SK-N-SH treated with all-trans-retinoic acid at 6 μM for 48 hours (cell line): Measurements from ENCODE around the gene TMEM165.

Source experiments
- ARNTL ChIP-seq: fragments of 450-650 bp; formaldehyde crosslinking; IDR thresholded peaks from 2 replicates; pipeline ENCODE4 v1.5.0; 2020; ENCODE audit warnings: low read depth, mild to moderate bottlenecking, moderate library complexity, borderline replicate concordance
- PPARA ChIP-seq: fragments of 250-450 bp; sonication (Bioruptor Pico); IDR thresholded peaks from 2 replicates; pipeline ENCODE4 v1.5.0; 2020; ENCODE audit warnings: mild to moderate bottlenecking, borderline replicate concordance
- TF ChIP-seq, protein P1 (sequence below): fragments of 250-450 bp; sonication (Bioruptor Pico); IDR thresholded peaks from 2 replicates; pipeline ENCODE4 v1.5.0; 2020; ENCODE audit warnings: mild to moderate bottlenecking, moderate library complexity

DNA sequence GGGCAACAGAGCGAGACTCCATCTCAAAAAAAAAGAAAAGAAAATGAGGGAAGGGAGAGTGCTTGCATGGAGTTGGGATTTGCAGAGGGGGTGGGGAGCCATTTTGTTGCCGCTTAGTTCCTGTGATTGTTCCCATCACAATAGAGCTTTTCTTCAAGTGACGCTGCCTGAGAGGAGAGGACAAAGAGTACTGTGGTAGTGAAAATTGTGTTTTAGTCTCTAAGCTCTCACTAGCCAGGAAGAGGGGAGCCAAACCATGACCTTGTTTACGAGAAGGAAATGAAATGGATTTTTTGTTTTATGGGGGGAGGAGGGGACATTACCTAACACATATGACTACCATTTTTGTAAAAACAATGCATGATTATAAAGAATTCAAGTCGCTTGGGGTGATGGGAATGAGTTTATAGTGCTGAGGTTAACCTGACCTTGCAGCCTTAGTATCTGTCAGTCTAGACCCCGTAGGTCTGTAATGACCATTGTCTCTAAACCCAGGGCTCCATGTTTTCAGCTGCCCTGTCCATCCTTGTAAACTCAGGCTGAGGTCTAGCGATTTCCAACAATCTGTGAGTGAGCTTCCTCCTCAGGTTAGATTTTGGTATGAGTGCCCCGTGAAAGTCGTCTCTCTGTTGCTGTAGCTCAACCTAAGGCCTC is 30.9 kb upstream of the TMEM165 start:
- TF ChIP-seq PPARA (CRISPR knock-in tag) (no peak), ARNTL (CRISPR knock-in tag) (no peak)
- TF ChIP-seq, protein P1, sequence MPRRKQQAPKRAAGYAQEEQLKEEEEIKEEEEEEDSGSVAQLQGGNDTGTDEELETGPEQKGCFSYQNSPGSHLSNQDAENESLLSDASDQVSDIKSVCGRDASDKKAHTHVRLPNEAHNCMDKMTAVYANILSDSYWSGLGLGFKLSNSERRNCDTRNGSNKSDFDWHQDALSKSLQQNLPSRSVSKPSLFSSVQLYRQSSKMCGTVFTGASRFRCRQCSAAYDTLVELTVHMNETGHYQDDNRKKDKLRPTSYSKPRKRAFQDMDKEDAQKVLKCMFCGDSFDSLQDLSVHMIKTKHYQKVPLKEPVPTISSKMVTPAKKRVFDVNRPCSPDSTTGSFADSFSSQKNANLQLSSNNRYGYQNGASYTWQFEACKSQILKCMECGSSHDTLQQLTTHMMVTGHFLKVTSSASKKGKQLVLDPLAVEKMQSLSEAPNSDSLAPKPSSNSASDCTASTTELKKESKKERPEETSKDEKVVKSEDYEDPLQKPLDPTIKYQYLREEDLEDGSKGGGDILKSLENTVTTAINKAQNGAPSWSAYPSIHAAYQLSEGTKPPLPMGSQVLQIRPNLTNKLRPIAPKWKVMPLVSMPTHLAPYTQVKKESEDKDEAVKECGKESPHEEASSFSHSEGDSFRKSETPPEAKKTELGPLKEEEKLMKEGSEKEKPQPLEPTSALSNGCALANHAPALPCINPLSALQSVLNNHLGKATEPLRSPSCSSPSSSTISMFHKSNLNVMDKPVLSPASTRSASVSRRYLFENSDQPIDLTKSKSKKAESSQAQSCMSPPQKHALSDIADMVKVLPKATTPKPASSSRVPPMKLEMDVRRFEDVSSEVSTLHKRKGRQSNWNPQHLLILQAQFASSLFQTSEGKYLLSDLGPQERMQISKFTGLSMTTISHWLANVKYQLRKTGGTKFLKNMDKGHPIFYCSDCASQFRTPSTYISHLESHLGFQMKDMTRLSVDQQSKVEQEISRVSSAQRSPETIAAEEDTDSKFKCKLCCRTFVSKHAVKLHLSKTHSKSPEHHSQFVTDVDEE (CRISPR knock-in tag): no peak
